ENCODE results near the gene SLC1A7.

The SLC1A7 gene

GRCh38 chr1:53060579-53060978, 81.9 kb downstream of the SLC1A7 start:
- Histone ChIP-seq H3K36me3 (ENCODE audit: control insufficient read depth, insufficient read depth, low read length) (no peaks in the 10 kb centered on the region), H3K27me3 (replicated peaks; ENCODE audit: control insufficient read depth, insufficient read depth, low read length) (peaks cover 2% of the 10 kb centered on the region), H3K4me3 (replicated peaks; ENCODE audit: low read depth, low read length) (no peak overlapping the region)
- TF ChIP-seq CTCF (IDR thresholded peaks at IDR 0.05; ENCODE audit: insufficient read depth, low read length, poor library complexity, severe bottlenecking) = no peak
- DNase-seq (ENCODE audit: extremely low read depth, insufficient read length) = no peak

DNA sequence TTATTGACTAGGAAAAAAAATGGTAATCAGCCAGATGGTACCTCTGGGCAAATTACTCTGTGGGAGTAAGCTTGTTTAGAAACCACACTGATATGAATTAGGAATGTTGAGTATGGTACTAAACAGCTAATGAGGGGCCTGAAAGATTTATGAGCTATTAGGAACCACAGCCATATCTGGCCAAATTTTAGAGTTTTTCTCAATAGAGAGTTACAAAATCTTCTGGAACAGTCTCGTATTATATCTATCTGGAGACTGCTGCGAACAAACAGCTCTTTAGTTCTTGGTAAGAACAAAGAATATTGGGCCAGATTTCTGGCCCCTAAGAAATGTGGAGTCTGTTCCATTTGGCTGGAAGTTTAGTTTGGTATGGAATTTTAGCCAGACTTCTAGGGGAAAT, 85.3 kb downstream of the SLC1A7 start:
- H3K27me3 ChIP-seq (replicated peaks; ENCODE audit: control insufficient read depth, insufficient read depth, low read length) = peaks cover 2% of the 10 kb centered on the region
- no peak for TF ChIP-seq CTCF (IDR thresholded peaks at IDR 0.05; ENCODE audit: insufficient read depth, low read length, poor library complexity, severe bottlenecking)
- no peaks in the 10 kb centered on the region; the same call in none of the 2 replicates for H3K36me3 ChIP-seq (ENCODE audit: control insufficient read depth, insufficient read depth, low read length)
- DNase-seq (ENCODE audit: extremely low read depth, insufficient read length) = no peak
- no peak overlapping the region for H3K4me3 ChIP-seq (replicated peaks; ENCODE audit: low read depth, low read length)

- TF ChIP-seq CTCF (IDR thresholded peaks at IDR 0.05; ENCODE audit: insufficient read depth, low read length, poor library complexity, severe bottlenecking) = no peak
- Histone ChIP-seq H3K27me3 (replicated peaks; ENCODE audit: control insufficient read depth, insufficient read depth, low read length) (no peaks in the 10 kb centered on the region), H3K4me3 (replicated peaks; ENCODE audit: low read depth, low read length) (no peak overlapping the region), H3K36me3 (ENCODE audit: control insufficient read depth, insufficient read depth, low read length) (peaks cover 7% of the 10 kb centered on the region)
- no peak for DNase-seq (ENCODE audit: extremely low read depth, insufficient read length)
Observed at GRCh38 chr1:53051676-53052075, 90.8 kb downstream of the SLC1A7 start.

GRCh38 chr1:53050310-53050709, 92.1 kb downstream of the SLC1A7 start:
- no peak for DNase-seq (ENCODE audit: extremely low read depth, insufficient read length)
- no peaks in the 10 kb centered on the region for H3K27me3 ChIP-seq (replicated peaks; ENCODE audit: control insufficient read depth, insufficient read depth, low read length)
- H3K36me3 ChIP-seq (ENCODE audit: control insufficient read depth, insufficient read depth, low read length) = peaks cover 7% of the 10 kb centered on the region
- no peak overlapping the region for H3K4me3 ChIP-seq (replicated peaks; ENCODE audit: low read depth, low read length)
- no peak for TF ChIP-seq CTCF (IDR thresholded peaks at IDR 0.05; ENCODE audit: insufficient read depth, low read length, poor library complexity, severe bottlenecking)

GRCh38 chr1:53049574-53049967, 92.9 kb downstream of the SLC1A7 start:
- H3K4me3 ChIP-seq (replicated peaks; ENCODE audit: low read depth, low read length) = no peak overlapping the region
- TF ChIP-seq CTCF (IDR thresholded peaks at IDR 0.05; ENCODE audit: insufficient read depth, low read length, poor library complexity, severe bottlenecking) = no peak
- DNase-seq (ENCODE audit: extremely low read depth, insufficient read length) = no peak
- H3K36me3 ChIP-seq (ENCODE audit: control insufficient read depth, insufficient read depth, low read length) = peaks cover 7% of the 10 kb centered on the region
- no peaks in the 10 kb centered on the region for H3K27me3 ChIP-seq (replicated peaks; ENCODE audit: control insufficient read depth, insufficient read depth, low read length)

DNA sequence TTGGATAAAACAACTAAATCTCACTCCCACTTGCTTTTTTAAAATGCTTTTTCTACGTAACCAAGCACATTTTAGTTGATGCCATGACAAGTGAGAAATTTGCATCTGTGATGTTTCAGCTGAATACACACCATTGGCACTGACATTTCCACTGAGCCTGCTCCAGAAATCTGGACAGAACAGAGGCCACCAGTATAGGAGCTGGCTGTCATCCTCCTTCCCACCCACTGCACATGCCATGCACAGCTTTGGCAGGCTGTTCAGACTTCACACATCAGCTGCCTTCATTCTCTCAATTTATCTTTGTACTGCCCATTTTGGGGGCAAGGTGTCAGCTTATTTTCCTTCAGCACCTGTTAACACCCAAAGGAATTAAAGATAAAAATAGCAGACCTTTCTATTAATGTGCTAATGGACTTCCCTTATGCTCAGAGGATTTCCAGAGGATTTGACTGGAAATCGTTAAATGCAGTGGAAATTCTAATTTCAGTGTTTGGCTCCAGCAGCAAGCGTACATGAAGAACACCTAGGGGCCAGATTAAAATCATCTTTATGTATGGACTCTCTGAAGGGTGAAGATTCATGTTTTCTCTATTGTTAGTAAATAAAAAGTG, 93.4 kb downstream of the SLC1A7 start:
- Histone ChIP-seq H3K36me3 (ENCODE audit: control insufficient read depth, insufficient read depth, low read length) (peaks cover 7% of the 10 kb centered on the region), H3K4me3 (replicated peaks; ENCODE audit: low read depth, low read length) (no peak overlapping the region), H3K27me3 (replicated peaks; ENCODE audit: control insufficient read depth, insufficient read depth, low read length) (no peaks in the 10 kb centered on the region)
- DNase-seq (ENCODE audit: extremely low read depth, insufficient read length) = no peak
- no peak for TF ChIP-seq CTCF (IDR thresholded peaks at IDR 0.05; ENCODE audit: insufficient read depth, low read length, poor library complexity, severe bottlenecking)

Measured in GM06990 (cell line).